A549 (cell line): ENCODE results near the gene TTLL11. TPM values are rescaled to one million over a fixed set of nuclear protein-coding genes. Genes with fewer than 3 reads are reported as not detected.

Experiments
- ATAC-seq, 2 experiments: fragments of 200-7000 bp in 1 of 2; fragments of >200 bp in 1 of 2; cut with Nextera tagmentation in 1 of 2; cut with Tn5 transposase in 1 of 2; 3 replicates each; pipeline versions ENCODE4 v1.8.0 to v1.9.1; 2018 to 2020; ENCODE audit warnings: mild to moderate bottlenecking in 1 of 2, moderate library complexity in 1 of 2
- CTCF ChIA-PET: fragments of 300-600 bp; sonication (Branson Sonifier 250); formaldehyde crosslinking; extraction: SDS; loops from one replicate; lab custom pipeline; 2021; ENCODE audit warnings: antibody characterized with exemption, inconsistent platforms; lab: Yijun Ruan, JAX
- POLR2A ChIA-PET: fragments of 350-600 bp; formaldehyde crosslinking; extraction: SDS; loops from one replicate; lab custom pipeline; 2021; ENCODE audit warnings: antibody characterized with exemption, inconsistent platforms; lab: Yijun Ruan, JAX
- DNase-seq, 2 experiments: peaks; one replicate each; pipeline versions ENCODE4 v3.0.0 to v3.0.0-alpha.2; 2011 to 2016; ENCODE audit warnings: low read depth in 1 of 2, low spot score in 1 of 2
- FAIRE-seq: peaks from 2 replicates; lab custom pipeline; 2011; peaks lifted over from hg19 to GRCh38; lab: Jason Lieb, UNC
- H3K27ac ChIP-seq, 2 experiments: fragments of >200 bp; sonication (Bioruptor Twin); formaldehyde crosslinking; 3 replicates each; pipeline ENCODE4 v1.5.1; 2016 to 2017
- H3K4me1 ChIP-seq: fragments of >200 bp; sonication (Bioruptor Twin); formaldehyde crosslinking; 3 replicates; pipeline ENCODE4 v1.6.1; 2016
- H3K4me2 ChIP-seq: fragments of >200 bp; sonication (Bioruptor Twin); formaldehyde crosslinking; 3 replicates; pipeline ENCODE4 v1.6.1; 2016
- H3K4me3 ChIP-seq: fragments of >200 bp; sonication (Bioruptor Twin); formaldehyde crosslinking; 3 replicates; pipeline ENCODE4 v1.5.1; 2016
- H3K9me3 ChIP-seq: fragments of >200 bp; sonication (Bioruptor Twin); formaldehyde crosslinking; 3 replicates; pipeline ENCODE4 v1.6.1; 2016
- BCL3 ChIP-seq: fragments of >200 bp; sonication (Bioruptor Twin); formaldehyde crosslinking; IDR thresholded peaks from 3 replicates; pipeline ENCODE4 v1.6.1; 2016
- CBX2 ChIP-seq: fragments of 200-600 bp; sonication (generic); IDR thresholded peaks from 2 replicates; pipeline ENCODE4 v1.6.1; 2016; ENCODE audit warnings: low read depth, mild to moderate bottlenecking, borderline replicate concordance
- CBX8 ChIP-seq: fragments of 200-600 bp; sonication (generic); IDR thresholded peaks from 2 replicates; pipeline ENCODE4 v1.6.1; 2016
- CHD2 ChIP-seq: fragments of 150-350 bp; IDR thresholded peaks from 2 replicates; pipeline ENCODE4 v1.6.1; 2014; ENCODE audit warnings: low read length; ENCODE audit not compliant: partially characterized antibody
- CTCF ChIP-seq: fragments of >200 bp; sonication (Bioruptor Twin); formaldehyde crosslinking; IDR thresholded peaks from 3 replicates; pipeline ENCODE4 v1.5.1; 2016
- EHF ChIP-seq: fragments of 250-450 bp; sonication (Bioruptor Pico); IDR thresholded peaks from 2 replicates; pipeline ENCODE4 v1.5.0; 2020; ENCODE audit warnings: mild to moderate bottlenecking
- EHMT2 ChIP-seq: fragments of 200-600 bp; sonication (generic); IDR thresholded peaks from 2 replicates; pipeline ENCODE4 v1.6.1; 2016; ENCODE audit warnings: antibody characterized with exemption, low read depth, mild to moderate bottlenecking, moderate library complexity
- EP300 ChIP-seq, 2 experiments: fragments of >200 bp; sonication (Bioruptor Twin); formaldehyde crosslinking; IDR thresholded peaks; 2 replicates in 1 of 2; 3 replicates in 1 of 2; pipeline ENCODE4 v1.6.1; 2016 to 2017
- FOSB ChIP-seq: fragments of 250-450 bp; sonication (Bioruptor Pico); IDR thresholded peaks from 2 replicates; pipeline ENCODE4 v1.5.0; 2020; ENCODE audit warnings: mild to moderate bottlenecking, moderate library complexity
- GATA3 ChIP-seq: IDR thresholded peaks from 2 replicates; pipeline ENCODE4 v1.6.1; 2012; ENCODE audit warnings: borderline replicate concordance
- HES2 ChIP-seq: fragments of >200 bp; sonication (Bioruptor Twin); formaldehyde crosslinking; IDR thresholded peaks from 2 replicates; pipeline ENCODE4 v1.6.1; 2016
- HEYL ChIP-seq: fragments of 250-450 bp; sonication (Bioruptor Pico); IDR thresholded peaks from 2 replicates; pipeline ENCODE4 v1.8.0; 2021; ENCODE audit warnings: mild to moderate bottlenecking, moderate library complexity
- HMGXB4 ChIP-seq: fragments of 250-450 bp; sonication (Bioruptor Pico); IDR thresholded peaks from 2 replicates; pipeline ENCODE4 v1.5.0; 2021; ENCODE audit warnings: mild to moderate bottlenecking, moderate library complexity, borderline replicate concordance
- HOXA7 ChIP-seq: fragments of 250-450 bp; sonication (Bioruptor Pico); IDR thresholded peaks from 2 replicates; pipeline ENCODE4 v1.5.0; 2020; ENCODE audit warnings: mild to moderate bottlenecking, moderate library complexity
- HOXB13 ChIP-seq: fragments of 250-450 bp; sonication (Bioruptor Pico); IDR thresholded peaks from 2 replicates; pipeline ENCODE4 v1.5.0; 2020; ENCODE audit warnings: low read depth, mild to moderate bottlenecking, moderate library complexity
- HOXB5 ChIP-seq: fragments of 250-450 bp; sonication (Bioruptor Pico); IDR thresholded peaks from 2 replicates; pipeline ENCODE4 v1.5.0; 2020; ENCODE audit warnings: mild to moderate bottlenecking, moderate library complexity
- JUNB ChIP-seq: fragments of >200 bp; sonication (Bioruptor Twin); formaldehyde crosslinking; IDR thresholded peaks from 2 replicates; pipeline ENCODE4 v1.6.1; 2016
- MAZ ChIP-seq: fragments of 150-350 bp; IDR thresholded peaks from 2 replicates; pipeline ENCODE4 v1.6.1; 2014; ENCODE audit warnings: antibody characterized with exemption, low read depth, low read length, borderline replicate concordance
- MYC ChIP-seq: IDR thresholded peaks from 2 replicates; pipeline ENCODE4 v1.6.1; 2012; ENCODE audit warnings: mild to moderate bottlenecking, inconsistent platforms, low read length, improper control_type of control experiment, borderline replicate concordance
- NFE2L2 ChIP-seq: fragments of 150-350 bp; conservative IDR thresholded peaks from 2 replicates; pipeline ENCODE4 v1.6.1; 2014; ENCODE audit warnings: low read length
- NPAS2 ChIP-seq: fragments of 250-450 bp; sonication (Bioruptor Pico); IDR thresholded peaks from 2 replicates; pipeline ENCODE4 v1.8.0; 2022; ENCODE audit warnings: mild to moderate bottlenecking, moderate library complexity, borderline replicate concordance
- NR3C1 ChIP-seq: fragments of >200 bp; sonication (Bioruptor Twin); formaldehyde crosslinking; IDR thresholded peaks from 3 replicates; pipeline ENCODE4 v1.6.1; 2017
- PBX3 ChIP-seq: IDR thresholded peaks from 2 replicates; pipeline ENCODE4 v1.6.1; 2012
- RARB ChIP-seq: fragments of 250-450 bp; sonication (Bioruptor Pico); IDR thresholded peaks from 2 replicates; pipeline ENCODE4 v1.8.0; 2021; ENCODE audit warnings: mild to moderate bottlenecking, moderate library complexity
- REST ChIP-seq: fragments of 200-600 bp; sonication (generic); IDR thresholded peaks from 2 replicates; pipeline ENCODE4 v1.6.1; 2016; ENCODE audit warnings: antibody characterized with exemption, mild to moderate bottlenecking, moderate library complexity
- RNF2 ChIP-seq: fragments of 200-600 bp; sonication (generic); IDR thresholded peaks from 2 replicates; pipeline ENCODE4 v1.6.1; 2016; ENCODE audit warnings: low read depth, mild to moderate bottlenecking, antibody characterized with exemption, moderate library complexity, borderline replicate concordance
- TP53 ChIP-seq: fragments of 250-450 bp; sonication (Bioruptor Pico); IDR thresholded peaks from 2 replicates; pipeline ENCODE4 v1.5.0; 2021; ENCODE audit warnings: mild to moderate bottlenecking, moderate library complexity
- ZC3H11A ChIP-seq: fragments of 450-650 bp; IDR thresholded peaks from 2 replicates; pipeline ENCODE4 v1.6.1; 2014; ENCODE audit warnings: antibody characterized with exemption, mild to moderate bottlenecking
- WGBS: methylation state at CpG from one replicate; pipeline ENCODE4 v1.1.6; 2017; ENCODE audit errors: missing lambda C conversion rate; 5-methylcytosine and 5-hydroxymethylcytosine counted together
- polyA plus RNA-seq, 4 experiments: library from polyadenylated mRNA; depleted of rRNA in 3 of 4; stranded (reverse); fragments of >200 nt; fragmentation: RNase III in 1 of 4; extraction: RNeasy Plus Mini Kit Qiagen cat#74134 plus additional on column Dnase treatment in 1 of 4; gene quantifications; 2 replicates in 3 of 4; 3 replicates in 1 of 4; pipeline ENCODE4 v1.2.3, GENCODE V29; 2011 to 2017

The TTLL11 gene
- polyA plus RNA-seq, 2 of the 4 experiments (the other 2 are of a cell fraction) = 1.8 to 2.6 TPM

- TF ChIP-seq PBX3 (no peak), FOSB (CRISPR knock-in tag) (no peak), RARB (CRISPR knock-in tag) (no peak), GATA3 (no peak), HOXB5 (no peak), NPAS2 (CRISPR knock-in tag) (no peak), REST (no peak), HOXB13 (CRISPR knock-in tag) (no peak), ZC3H11A (no peak), RNF2 (no peak), HEYL (CRISPR knock-in tag) (no peak), CTCF (no peak), MAZ (no peak), EHF (CRISPR knock-in tag) (no peak), NFE2L2 (no peak), HES2 (no peak), CBX2 (no peak), MYC (no peak)
- DNase-seq (no peak), FAIRE-seq (no peak), ATAC-seq (no peak)
- ChIA-PET POLR2A (no interaction called here), CTCF (interaction anchor here (0.5 to 10.5 kb wide), 3 partner anchors 8 to 25 kb away, joined by 4 to 385 read pairs (median 26); no protein-coding TSS in a partner anchor)
- no peaks in the 10 kb centered on the region for H3K9me3 ChIP-seq
- H3K4me2 ChIP-seq = no peak overlapping the region
- H3K27ac ChIP-seq = no peak overlapping the region
- H3K4me3 ChIP-seq = no peak overlapping the region
- 96% methylated on average over 5 of the region's 5 CpGs for WGBS
- peaks cover 10% of the 10 kb centered on the region; the same call in 2 of the 3 replicates for H3K4me1 ChIP-seq
These were observed 2.1 kb downstream of the TTLL11 start for GRCh38 chr9:122090981-122091380.

- DNase-seq (no peak), ATAC-seq (no peak), FAIRE-seq (no peak)
- ChIA-PET POLR2A (no interaction called here), CTCF (interaction anchor here (0.5 to 10.5 kb wide), 4 partner anchors 8 to 260 kb away, joined by 4 to 385 read pairs (median 16); no protein-coding TSS in a partner anchor)
- WGBS = 88% methylated on average over 9 of the region's 9 CpGs
- Histone ChIP-seq H3K4me2 (no peak overlapping the region), H3K27ac (no peak overlapping the region), H3K9me3 (no peaks in the 10 kb centered on the region), H3K4me1 (peaks cover 10% of the 10 kb centered on the region; the same call in 2 of the 3 replicates), H3K4me3 (no peak overlapping the region)
- TF ChIP-seq NR3C1 (no peak), RARB (CRISPR knock-in tag) (no peak), HOXA7 (no peak), CBX2 (no peak), EP300 (IDR thresholded peaks at IDR 0.05) (no peak), EHMT2 (no peak), CHD2 (no peak), CBX8 (no peak), HES2 (no peak), EHF (CRISPR knock-in tag) (no peak), JUNB (no peak), HMGXB4 (no peak), TP53 (no peak), BCL3 (no peak)
These were observed 2.7 kb downstream of the TTLL11 start for GRCh38 chr9:122090287-122090883.
